ENCODE measurements around the gene DNAH14.
A peak's percentile ranks its signal among the peaks of the same experiment; 100 is the strongest.

Gene DNAH14

DNA sequence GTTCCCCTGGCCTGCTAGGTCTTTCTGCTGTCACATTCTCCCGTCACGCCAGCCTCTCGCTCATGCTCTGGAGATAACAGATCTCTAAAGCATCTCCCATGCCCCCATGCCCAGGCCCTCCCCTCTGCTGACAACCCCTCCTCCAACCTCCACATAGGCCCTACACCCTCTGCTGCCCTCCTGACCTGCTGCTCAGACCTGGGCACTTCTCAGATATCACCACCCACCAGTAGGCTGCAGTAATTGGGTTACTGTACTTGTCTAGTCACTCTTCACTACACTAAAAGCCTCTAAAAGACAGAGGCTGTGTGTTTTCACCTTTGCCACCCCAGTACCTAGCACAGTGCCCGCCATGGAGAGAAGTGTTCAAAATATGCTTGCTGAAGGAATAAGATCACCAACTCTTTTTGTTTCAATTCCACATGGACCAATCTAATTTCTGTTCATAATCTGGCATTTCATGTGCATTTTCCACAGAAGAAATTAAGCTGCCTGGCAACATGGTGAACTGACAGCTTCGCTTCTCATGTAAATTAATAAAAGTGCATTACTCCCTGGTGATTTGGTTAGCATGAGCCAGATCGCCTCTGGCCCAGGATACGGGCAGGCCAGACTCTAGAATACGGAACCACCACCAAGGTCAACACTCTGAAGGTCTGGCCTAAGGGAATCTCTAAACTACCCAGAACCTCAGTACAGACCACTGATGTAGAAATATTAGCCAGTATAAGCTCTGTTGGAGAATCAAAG lies 477.7 kb downstream of the DNAH14 start:
- DNase-seq, result no peak

DNA sequence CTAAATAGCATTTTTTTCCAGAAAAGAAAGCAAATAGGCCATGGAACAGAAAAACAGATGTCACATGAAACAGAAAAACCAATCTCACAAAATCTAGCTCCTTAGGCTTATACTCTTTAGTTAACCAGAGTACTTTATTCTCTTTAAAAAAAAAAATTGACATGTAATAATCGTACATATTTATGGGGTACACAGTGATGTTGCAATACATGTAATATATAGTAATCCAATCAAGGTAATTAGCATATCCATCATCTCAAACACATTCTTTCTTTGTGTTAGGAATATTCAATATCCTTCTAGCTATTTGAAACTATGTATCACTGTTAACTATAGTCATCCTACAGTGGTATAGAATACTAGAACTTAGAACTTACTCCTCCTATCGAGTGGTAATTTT lies 478.3 kb downstream of the DNAH14 start:
- no peak for DNase-seq

DNA sequence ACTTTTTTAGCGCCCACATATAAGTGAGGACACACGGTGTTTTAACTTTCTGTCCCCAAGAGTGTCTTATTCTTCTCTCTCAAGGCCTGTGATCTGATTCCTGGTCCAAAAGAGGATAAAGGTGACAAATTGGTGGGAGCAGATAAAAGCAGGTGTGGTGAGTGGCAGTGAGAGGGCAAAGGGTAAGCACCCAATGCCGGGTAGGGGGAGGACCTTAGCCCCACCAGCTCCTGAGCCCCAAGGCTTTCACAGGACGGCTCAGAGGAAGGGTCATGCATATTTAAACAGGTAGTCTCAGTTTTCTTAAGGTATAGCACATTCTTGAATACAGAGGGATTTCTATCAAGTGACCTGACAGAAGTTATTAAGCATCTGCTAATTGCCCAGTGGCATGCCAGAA lies 478.8 kb downstream of the DNAH14 start:
- no peak for DNase-seq

DNA sequence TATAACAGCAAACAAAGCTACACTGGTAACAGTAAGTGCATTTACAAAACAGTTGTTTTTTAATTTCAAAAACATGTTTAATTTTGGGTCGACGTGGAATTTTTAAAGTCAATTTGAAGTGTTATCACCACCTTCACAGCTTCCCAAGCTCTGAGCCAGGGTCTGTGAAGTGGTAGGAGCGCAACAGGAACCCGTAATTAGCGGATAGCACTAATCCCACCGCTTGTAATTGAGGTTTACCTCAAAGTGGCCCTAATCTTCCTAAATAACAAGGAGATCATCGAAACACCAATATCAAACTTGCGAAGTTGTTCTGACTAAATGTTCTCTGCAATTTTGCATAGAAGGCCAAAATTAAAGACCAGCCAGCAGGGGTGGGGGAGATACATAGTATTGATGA lies 479.6 kb downstream of the DNAH14 start:
- no peak for DNase-seq

DNA sequence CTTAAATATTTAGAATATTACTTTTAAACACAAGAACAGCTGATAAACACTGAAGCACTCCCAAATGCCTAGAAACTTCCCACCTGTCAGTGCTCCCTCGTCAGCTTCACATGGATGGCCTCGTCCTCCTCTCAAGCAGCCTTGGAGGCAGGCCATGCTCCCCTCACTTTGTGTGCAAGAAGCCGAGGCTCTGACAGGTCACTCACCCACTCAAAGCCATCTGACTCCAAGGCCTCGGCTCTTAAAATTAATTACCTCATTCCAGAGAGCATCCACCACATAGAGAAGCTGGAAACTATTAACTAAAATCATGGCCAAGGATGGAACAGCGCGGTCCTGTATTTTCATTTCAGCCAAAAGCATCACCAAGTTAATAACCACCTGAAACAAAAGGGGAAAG lies 480.6 kb downstream of the DNAH14 start:
- no peak for DNase-seq

DNA sequence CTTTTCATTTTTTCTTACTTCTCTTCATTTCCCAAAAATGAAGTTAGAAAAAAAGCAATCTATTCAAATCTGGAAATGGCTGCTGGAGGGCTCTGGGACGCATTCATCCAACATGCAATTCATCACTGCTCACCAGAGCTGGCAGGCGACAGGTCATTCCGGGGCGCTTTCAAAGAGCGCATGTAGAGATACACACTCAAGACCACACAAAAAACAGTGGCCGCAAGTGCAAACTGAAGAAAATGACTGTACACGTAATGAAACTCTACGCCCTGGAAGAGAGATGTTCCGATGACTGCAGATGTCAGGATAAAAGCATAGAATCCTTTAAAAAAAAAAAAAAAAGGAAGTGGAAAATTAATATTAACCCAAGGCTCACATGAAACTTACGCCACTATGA lies 482.8 kb downstream of the DNAH14 start:
- DNase-seq, result no peak

DNA sequence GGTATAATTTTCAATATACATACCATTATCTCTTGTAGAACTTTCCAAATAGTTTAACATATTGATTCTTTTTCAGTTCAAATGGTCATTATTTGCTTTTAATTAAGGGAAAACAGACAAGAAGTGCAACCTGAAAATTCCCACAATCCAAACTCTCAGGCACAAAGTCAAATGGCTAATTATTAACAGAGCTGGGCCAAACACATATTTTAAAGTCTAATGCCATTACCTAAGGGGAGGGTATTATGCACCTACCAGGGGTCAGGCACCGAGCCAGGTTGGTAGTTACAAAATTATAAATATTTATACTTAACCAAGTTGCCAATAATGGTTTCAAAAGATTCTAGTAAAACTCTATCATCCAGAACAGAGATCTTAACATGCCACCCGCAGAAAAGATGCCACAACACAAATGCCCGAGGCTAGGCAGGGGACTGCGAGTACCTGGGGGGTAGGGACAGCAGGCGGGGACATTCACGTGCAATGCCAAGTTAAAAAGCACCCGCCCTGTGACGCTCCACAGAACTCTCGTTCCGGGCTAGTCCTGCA lies 483.4 kb downstream of the DNAH14 start:
- no peak for DNase-seq

DNA sequence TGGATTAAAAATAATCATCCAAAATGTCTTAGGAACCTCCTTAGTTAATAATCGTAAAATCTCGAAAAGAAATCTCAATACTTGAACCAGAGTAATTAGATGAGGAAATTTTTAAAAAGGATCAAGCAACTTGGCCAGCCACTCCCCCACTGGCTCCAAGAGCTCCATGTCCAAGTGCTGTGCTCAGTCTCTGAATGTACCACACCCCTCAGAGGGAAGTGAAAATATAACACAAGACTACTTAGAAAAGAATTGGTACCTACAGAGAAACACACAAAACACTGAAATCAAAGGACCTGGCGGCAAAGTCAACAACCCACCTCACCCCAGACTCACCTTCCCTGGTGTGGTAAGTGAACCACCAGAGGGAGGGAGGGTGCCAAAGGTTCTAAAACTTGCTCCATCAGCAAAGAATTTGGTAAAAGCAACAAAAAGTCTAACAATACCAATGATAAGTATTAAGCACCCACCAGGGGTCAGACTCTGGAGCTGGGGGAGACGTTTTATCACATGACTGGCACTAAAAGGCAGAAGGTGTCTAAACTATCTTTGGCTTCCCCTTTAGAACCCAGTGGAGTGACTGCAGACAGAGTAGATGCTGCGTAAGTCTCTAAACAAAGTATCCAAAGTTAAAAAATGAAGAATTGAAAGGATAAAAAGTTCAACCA lies 484.4 kb downstream of the DNAH14 start:
- no peak for DNase-seq

DNA sequence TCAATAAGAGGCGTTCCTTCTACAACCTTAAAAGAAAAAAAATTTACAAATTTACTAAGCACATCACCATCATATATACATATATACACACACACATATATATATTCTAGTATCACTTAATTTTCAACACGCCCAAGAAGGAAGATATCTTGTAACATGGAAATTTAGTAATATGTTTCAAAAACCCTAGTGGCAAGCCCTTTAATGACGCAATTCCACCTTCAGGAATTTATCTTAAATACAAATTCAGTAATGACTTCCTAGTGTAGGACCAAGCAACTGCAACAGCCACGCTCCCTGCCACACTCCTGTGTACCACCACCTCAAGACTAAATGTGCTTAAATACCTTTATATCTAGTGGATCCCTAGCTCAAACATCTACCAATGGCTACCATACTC lies 485.8 kb downstream of the DNAH14 start:
- no peak for DNase-seq

DNA sequence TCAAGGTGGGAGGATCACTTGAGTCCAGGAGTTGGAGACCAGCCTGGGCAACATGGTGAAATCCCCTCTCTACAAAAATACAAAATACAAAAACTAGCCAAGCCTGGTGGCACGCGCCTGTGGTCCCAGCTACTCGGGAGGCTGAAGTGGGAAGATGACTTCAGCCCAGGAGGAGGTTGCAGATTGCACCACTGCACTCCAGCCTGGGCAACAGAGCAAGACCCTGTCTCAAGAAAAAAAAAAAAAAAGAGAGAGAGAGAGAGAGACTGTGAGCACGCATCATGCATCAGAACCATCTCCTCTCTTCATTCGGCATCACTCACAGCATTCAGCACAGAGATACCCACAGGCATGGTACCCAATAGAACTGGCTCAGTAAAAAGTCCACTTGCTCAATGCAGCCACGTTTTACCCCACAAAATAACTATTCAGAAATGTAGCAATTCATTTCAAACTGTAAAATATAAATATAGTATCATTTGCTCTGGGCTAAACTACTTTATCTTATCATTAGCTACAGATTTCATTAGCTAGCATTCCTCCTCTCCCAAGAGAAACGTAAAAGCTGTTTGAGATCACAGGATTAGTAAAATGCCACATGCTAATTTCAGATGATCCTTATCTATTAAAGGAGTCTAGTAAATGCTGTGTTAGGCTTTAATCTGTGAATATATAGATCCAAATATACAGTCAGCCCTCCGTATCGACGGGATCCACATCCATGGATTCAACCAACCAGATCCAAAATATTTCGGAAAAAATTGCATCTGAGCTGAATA lies 486.7 kb downstream of the DNAH14 start:
- no peak for DNase-seq

DNA sequence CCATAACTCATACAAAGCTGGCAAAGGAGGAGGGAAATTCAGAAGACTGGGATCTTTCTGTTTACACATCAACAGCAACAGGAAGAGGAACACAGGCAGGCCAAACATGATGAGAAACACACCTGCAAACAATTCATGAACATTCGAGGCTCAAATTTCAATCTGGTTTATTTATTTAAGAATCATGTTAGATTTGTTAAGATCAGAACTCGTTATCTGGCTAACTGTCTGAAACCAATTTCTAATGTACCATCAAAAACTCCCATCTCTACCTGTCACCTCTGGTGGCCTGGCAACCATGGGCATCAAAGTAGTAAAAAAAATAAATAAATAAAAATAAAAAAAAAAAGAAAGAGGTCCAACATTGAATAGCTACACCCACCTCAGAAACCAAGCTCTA lies 488.6 kb downstream of the DNAH14 start:
- no peak for DNase-seq

DNA sequence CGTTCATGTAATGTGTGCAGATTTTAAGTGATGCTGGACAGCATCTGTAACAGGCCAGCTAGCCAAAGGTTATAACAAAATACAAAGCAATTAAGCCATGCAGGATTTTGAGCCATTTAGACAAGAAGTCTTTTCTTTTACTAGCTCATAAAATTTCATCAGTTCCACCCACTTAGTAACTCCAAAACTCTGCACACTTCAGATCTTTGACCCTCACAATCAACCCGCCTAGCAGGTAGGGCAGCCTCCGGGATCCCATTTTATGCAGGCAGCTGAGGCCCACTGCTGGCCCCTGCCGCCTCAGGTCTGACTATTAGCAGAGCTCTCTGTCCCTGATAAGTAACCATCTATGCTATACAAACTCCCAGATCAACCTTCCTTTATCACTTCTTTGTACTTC lies 489.1 kb downstream of the DNAH14 start:
- DNase-seq, result no peak

DNA sequence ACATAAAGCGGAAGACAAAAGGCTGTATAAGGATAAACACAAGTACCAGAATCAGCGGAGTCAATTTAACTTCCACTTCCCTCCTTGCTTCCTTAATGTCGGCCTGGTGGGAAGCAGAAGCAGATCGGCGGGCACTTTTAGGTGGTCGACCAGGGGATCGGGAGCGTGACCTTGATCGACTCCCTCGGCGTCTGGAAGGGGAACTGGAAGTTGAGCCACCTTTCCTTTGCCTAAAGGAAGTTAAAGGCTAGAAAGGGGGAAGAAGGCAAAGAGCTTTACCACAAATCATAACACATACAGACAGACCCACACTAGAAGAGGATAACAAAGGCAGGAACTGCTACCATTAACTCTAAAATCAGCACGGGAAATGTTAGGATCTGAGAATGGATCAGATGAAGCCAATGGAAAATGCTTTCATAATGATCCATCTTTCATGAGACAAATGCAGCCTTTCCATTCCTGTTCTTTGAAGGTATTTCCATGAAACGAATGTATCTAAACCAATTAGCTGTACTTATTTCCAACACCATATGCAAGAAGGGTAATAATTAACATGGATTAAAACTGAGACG lies 492.6 kb downstream of the DNAH14 start:
- no peak for DNase-seq

DNA sequence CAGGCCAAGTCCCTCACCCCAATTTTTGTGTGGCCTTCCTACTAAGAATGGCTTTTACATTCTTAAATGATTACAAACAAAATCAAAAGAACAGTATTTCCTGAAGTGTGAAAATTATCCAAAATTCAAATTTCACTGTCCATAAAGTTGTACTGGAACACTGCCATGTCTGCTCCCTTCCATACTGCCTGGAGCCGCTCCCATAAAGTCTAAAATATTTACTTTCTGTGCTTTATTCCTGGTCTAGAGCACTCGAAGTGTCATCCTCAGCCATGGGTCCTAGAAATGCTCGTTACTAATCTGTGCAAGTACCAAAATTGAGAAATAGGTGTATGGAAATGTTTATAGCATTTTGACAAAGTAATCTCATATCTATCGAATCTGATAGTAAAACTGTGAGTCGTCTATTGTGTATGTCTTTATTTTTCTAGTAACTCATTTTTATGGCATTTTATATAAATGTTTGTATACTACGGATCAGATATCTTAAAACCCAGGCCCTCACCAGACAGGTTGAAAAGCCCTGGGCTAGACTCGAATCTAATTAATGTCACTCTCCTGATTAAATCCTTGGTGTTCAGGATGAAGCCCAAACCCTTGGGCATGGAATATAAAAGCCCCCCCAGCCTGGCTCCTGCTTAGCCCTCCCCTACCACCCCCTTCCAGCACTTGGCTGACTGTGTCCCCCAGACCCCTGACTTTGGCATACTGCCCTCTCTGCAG lies 493.5 kb downstream of the DNAH14 start:
- no peak for DNase-seq

DNA sequence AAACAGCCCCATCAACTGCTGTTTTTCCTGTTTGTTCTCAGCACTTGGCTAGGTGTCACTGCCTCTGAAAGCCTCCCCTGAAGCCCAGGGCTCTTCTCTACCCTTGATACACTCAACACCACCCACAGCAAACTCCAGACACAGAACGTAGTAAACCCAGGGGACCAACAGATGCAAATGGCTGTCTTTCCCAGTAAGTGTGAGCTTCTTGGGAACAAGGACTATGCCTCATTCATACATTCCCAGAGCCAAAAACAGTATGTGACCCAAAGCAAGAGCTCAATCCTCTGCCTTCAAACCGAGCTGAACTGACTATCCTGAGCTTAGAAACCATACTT lies 494.0 kb downstream of the DNAH14 start:
- DNase-seq, result no peak

DNA sequence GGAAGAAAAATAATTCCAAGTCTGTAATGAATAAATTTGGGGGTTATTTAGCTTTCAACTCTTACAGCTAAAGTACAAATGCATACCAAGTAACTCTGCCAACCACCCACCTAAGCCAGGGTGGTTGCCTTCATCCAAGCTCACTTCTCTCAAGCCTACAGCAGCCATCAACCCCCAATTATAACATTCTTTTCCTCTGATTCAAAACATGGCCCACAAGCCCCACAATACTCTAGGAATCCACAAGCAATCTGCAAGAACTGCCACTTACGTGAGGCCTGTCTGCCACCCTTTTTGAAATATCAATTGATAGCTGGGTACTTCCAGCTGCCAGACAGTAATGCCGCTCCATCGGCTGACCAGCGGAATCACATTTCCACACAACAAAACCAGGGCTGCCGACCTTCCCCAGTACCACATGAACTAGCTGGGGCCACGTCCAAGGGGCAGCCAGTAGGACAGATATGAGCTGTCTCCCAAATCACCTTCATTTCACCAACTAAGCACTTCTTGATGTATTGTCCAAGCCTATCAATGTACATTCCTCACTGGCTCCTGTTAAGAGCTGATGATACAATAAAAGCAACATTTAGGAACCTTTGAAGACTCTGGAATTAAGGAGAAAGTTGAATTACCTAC lies 495.2 kb downstream of the DNAH14 start:
- no peak for DNase-seq

DNA sequence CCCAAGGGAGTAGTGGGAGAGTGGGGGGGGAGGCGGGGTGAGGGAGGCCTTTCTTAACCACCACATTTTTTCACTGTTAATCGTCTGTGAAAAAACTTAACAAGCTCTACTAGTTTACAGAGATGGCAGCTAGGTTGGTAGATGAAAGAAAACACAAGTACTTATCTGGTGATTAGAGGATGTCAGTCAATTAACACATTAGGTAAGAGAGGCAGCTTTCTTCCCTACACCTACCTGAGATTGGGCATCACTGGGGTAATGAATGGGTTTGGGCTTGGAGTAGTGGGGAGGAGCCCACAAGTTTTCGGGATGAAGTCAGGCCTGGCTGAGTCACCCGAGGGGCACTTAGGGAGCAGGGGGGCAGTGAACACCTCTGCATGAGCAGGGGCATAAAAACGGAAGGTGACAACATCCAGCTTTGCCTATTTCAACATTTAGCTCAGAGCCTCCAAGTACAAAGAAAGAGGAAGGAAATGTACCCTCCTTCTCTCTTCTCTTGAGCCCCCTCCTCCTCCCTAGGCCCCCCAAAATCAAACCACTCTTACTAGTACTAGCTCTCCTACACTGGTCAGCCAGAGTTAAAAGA lies 495.8 kb downstream of the DNAH14 start:
- DNase-seq, result no peak

DNA sequence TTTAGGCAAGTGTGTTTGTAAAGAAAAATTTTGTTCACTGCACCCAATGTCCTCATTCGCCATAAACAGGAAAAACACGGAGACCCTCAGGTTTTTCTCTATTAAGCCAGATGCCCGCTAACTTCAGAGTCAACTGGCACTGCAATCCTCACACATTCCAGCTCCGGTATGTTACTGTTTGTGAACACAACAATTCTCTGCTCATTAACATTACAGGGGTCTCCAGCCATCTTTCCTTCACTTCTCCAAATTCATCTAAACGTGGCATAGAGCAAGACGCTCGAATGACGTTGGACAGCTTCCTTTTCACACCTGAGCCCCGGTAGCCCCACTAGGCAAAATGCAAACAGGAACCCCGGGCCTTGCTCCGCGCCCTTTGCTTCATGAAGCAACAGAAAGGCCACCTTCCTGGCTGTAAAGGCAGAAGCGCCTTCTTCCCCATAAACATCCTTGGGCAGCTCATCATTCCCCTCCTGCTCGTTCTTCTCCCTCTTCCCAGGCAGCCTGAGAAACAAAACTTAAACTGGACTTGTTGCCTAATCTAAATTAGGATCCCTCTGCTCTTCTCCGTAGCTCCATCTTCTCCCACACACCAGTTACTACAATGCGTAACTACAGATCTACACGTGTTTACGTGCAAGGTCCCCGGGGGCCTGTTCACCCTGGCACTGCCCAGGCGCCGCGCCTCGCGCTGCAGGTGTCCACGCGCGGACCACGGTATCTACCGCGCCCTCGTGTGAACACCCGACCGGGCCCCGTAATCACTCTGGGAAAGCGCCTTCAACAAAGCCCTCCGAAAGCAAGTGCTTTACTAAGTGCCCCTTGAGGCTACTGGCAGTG lies 497.1 kb downstream of the DNAH14 start:
- peak in 14 of 51 donors; percentile 16 to 60 (median 28) for DNase-seq
